ENCODE results near the gene FAM47C.
"Not testable (repeated sequence)": the region's sequence is repeated elsewhere in the genome, so short reads cannot be mapped to it uniquely, and the experiment has no call there.

DNA sequence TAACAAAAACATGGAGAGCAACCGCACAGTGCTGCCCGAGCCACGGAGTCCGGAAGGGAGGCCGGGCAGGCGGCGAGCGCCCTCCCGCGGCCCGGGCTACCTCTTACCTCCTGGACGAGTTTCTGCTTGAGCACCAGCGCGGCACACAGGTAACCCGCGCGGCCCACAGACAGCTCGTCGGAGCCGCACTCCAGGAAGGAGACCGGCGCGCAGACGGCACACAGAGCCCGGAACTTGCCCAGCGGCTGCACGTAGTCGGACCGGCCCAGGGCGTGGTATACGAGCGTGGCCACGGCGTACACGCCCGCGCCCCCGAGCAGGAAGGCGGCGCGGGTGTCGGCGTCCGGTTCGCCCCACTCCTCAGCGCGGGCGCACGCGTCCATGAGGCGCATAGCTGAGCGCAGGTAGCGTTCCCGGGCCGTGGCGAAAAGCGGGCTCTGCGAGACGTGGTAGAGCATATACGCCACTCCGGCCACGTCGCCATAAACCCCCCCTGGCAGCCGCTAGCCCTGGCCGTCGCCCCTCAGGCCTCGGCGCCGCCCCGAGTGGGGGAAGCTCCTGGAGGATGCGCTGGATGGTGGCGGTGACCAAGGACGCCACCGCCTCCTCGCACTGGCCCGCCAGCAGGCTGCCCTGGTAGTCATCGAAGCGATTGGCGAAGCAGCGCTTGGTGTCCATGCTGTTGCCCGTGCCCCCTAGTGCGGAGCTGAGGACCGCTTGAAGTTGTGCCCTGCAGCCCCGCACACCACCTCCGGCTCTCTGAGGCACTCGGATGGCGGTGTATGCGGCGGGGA is 22.6 kb upstream of the FAM47C start:
- not testable (repeated sequence) for TF ChIP-seq POLR2A (IDR thresholded peaks at IDR 0.05)
- TF ChIP-seq, protein P1, sequence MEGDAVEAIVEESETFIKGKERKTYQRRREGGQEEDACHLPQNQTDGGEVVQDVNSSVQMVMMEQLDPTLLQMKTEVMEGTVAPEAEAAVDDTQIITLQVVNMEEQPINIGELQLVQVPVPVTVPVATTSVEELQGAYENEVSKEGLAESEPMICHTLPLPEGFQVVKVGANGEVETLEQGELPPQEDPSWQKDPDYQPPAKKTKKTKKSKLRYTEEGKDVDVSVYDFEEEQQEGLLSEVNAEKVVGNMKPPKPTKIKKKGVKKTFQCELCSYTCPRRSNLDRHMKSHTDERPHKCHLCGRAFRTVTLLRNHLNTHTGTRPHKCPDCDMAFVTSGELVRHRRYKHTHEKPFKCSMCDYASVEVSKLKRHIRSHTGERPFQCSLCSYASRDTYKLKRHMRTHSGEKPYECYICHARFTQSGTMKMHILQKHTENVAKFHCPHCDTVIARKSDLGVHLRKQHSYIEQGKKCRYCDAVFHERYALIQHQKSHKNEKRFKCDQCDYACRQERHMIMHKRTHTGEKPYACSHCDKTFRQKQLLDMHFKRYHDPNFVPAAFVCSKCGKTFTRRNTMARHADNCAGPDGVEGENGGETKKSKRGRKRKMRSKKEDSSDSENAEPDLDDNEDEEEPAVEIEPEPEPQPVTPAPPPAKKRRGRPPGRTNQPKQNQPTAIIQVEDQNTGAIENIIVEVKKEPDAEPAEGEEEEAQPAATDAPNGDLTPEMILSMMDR (IDR thresholded peaks at IDR 0.05) = not testable (repeated sequence)
